ENCODE data around the gene CPS1. TPM values are rescaled to one million over a fixed set of nuclear protein-coding genes. Genes with fewer than 3 reads are reported as not detected.

The CPS1 gene
- total RNA-seq, 1 experiment from 2014 or later, result 9.0 TPM

- Mint-ChIP-seq H3K36me3 (no peaks in the 10 kb centered on the region), H3K9me3 (peaks cover 3% of the 10 kb centered on the region; the same call in 1 of the 2 replicates), H3K27ac (no peak overlapping the region), H3K27me3 (ENCODE audit: low read depth) (no peaks in the 10 kb centered on the region), H3K4me1 (peaks cover 19% of the 10 kb centered on the region), H3K4me3 (no peak overlapping the region)
- ChIA-PET POLR2A (no interaction called here), CTCF (interaction anchor here (2.2 kb wide), 1 partner anchor 46 kb away, joined by 6 read pairs; no protein-coding TSS in a partner anchor)
- no peak for TF ChIP-seq ZNF512 (CRISPR knock-in tag; IDR thresholded peaks at IDR 0.05; ENCODE audit: borderline replicate concordance)
- TF ChIP-seq RORB (CRISPR knock-in tag; IDR thresholded peaks at IDR 0.05), result no peak
- peak; percentile 85 for TF ChIP-seq GABPB1 (CRISPR knock-in tag; IDR thresholded peaks at IDR 0.05)
- no peak for TF ChIP-seq MLX (CRISPR knock-in tag; IDR thresholded peaks at IDR 0.05)
- DNase-seq (ENCODE audit: low spot score) (no peak), ATAC-seq (peak; percentile 48)
Observed at GRCh38 chr2:210548878-210549384, 7.5 kb upstream of the CPS1 start.

- CTCF ChIA-PET, result no interaction called here
Observed at GRCh38 chr2:210551001-210551400, 5.4 kb upstream of the CPS1 start.

More at GRCh38 chr2:210551001-210551400, 5.4 kb upstream of the CPS1 start:
- Mint-ChIP-seq H3K4me3 (no peak overlapping the region), H3K36me3 (no peaks in the 10 kb centered on the region), H3K27ac (no peak overlapping the region), H3K27me3 (ENCODE audit: low read depth) (no peaks in the 10 kb centered on the region), H3K9me3 (peaks cover 3% of the 10 kb centered on the region; the same call in 1 of the 2 replicates), H3K4me1 (peaks cover 21% of the 10 kb centered on the region)
- ATAC-seq (no peak), DNase-seq (ENCODE audit: low spot score) (no peak)
- TF ChIP-seq ZMAT4 (CRISPR knock-in tag; IDR thresholded peaks at IDR 0.05), result no peak
- TF ChIP-seq ZNF281 (CRISPR knock-in tag; IDR thresholded peaks at IDR 0.05), result no peak
- no peak for TF ChIP-seq KAT7 (CRISPR knock-in tag; IDR thresholded peaks at IDR 0.05; ENCODE audit: borderline replicate concordance)
- no peak for TF ChIP-seq SMAD4 (CRISPR knock-in tag; IDR thresholded peaks at IDR 0.05)
- no peak for TF ChIP-seq ZNF416 (CRISPR knock-in tag; IDR thresholded peaks at IDR 0.05)
- TF ChIP-seq ZNF423 (CRISPR knock-in tag; IDR thresholded peaks at IDR 0.05), result no peak
- TF ChIP-seq FOXP4 (CRISPR knock-in tag; IDR thresholded peaks at IDR 0.05), result no peak
- POLR2A ChIA-PET, result no interaction called here
